ENCODE measurements around the gene HCN4. TPM values are rescaled to one million over a fixed set of nuclear protein-coding genes. Genes with fewer than 3 reads are reported as not detected.

Gene HCN4
- total RNA-seq, 2 experiments from 2014 or later, result not detected

DNA sequence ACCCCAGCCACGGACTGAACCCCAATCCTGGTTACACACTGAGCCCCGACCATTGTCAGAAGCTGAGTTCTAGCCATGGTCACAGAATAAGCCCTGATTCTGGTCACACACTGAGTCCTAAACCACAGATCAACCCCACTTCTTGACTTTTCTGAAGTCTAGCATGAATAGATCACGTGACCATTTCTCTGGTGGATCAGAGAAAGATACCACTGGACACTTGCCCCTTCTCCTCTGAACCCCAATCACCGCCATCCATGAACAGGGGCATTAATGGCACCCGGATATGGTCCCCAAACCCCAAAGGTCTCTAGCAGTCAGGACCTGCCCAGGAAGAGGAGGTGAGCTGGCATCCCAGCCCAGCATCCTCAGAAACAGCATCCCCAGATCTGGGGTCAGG, 9.1 kb downstream of the HCN4 start:
- Mint-ChIP-seq H3K36me3 (ENCODE audit: low read depth) (no peaks in the 10 kb centered on the region), H3K27me3 (peaks cover 18% of the 10 kb centered on the region)
- no peaks in the 10 kb centered on the region for H3K4me1 ChIP-seq (ENCODE audit: insufficient read depth, low read length)

DNA sequence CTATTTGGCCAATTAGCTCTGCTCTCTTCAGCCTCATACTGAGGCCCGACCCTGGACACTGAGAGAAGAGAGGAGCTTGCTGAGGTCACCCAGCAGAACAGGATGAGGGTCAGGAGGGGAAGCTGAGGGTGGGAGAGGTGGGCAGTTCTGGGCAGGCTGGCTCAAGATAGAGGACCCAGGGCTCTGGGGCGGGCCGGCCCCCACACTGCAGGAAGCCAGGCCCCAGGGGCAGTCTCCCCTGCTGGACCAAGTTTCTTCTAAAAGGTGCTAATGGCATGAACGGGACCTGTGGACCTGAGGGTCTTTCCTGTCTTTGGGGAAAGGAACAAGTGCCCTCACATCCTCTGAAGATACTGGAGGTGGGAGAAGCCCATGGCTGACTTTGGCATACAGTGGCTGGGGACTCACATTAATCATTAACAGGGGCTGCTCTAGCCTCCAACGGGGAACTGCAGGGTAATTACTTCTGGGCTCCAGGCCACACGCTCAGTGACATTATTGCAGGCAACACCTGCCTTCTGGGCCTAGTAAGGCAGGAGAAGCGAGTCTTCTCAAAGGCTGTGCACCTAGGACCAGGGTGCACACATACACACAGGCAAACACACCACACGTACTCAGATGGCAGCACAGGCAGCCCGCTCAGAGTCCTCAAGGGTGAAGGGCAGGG, 10.6 kb downstream of the HCN4 start:
- POLR2A ChIA-PET, result no interaction called here
- Mint-ChIP-seq H3K9me3 (no peaks in the 10 kb centered on the region), H3K27ac (no peak overlapping the region), H3K36me3 (ENCODE audit: low read depth) (no peaks in the 10 kb centered on the region), H3K27me3 (peaks cover 17% of the 10 kb centered on the region), H3K4me1 (ENCODE audit: low read depth) (no peaks in the 10 kb centered on the region), H3K4me3 (no peak overlapping the region)
- intact Hi-C loops (cut with DNase I, micrococcal nuclease), result no loop called here
- Histone ChIP-seq H3K4me1 (ENCODE audit: insufficient read depth, low read length) (no peaks in the 10 kb centered on the region), H3K9me3 (ENCODE audit: control insufficient read depth in 1 of 2, insufficient read depth in 1 of 2, low read length in 2 of 2) (peaks cover 0 to 9% of the 10 kb centered on the region in 2 experiments), H3K36me3 (ENCODE audit: insufficient read depth, low read length) (no peaks in the 10 kb centered on the region), H3K4me3 (ENCODE audit: low read length) (no peak overlapping the region), H3K27ac (ENCODE audit: low read depth in 1 of 2, low read length in 2 of 2) (no peak overlapping the region), H3K27me3 (ENCODE audit: control insufficient read depth in 1 of 2, insufficient read depth in 2 of 2, low read length in 2 of 2) (no peaks in the 10 kb centered on the region)
- CTCF ChIA-PET, result no interaction called here
- no peak for TF ChIP-seq CTCF (IDR thresholded peaks at IDR 0.05)
- ATAC-seq (ENCODE audit: poor library complexity) (no peak), DNase-seq (no peak)

More for the DNA sequence above, 9.1 kb downstream of the HCN4 start:
- Mint-ChIP-seq H3K4me3 (no peak overlapping the region), H3K27ac (no peak overlapping the region), H3K9me3 (no peaks in the 10 kb centered on the region), H3K4me1 (ENCODE audit: low read depth) (no peaks in the 10 kb centered on the region)
- ATAC-seq (ENCODE audit: poor library complexity), result no peak
- no peak overlapping the region for H3K27ac ChIP-seq (ENCODE audit: low read depth in 1 of 2, low read length in 2 of 2)
- ChIA-PET CTCF (no interaction called here), POLR2A (no interaction called here)
- no peaks in the 10 kb centered on the region for H3K36me3 ChIP-seq (ENCODE audit: insufficient read depth, low read length)
- no peak overlapping the region for H3K4me3 ChIP-seq (ENCODE audit: low read length)
- intact Hi-C loops (cut with DNase I, micrococcal nuclease), result no loop called here
- DNase-seq, result no peak
- H3K9me3 ChIP-seq (ENCODE audit: control insufficient read depth in 1 of 2, insufficient read depth in 1 of 2, low read length in 2 of 2), result peaks cover 0 to 13% of the 10 kb centered on the region in 2 experiments
- TF ChIP-seq CTCF (IDR thresholded peaks at IDR 0.05), result no peak
- no peaks in the 10 kb centered on the region for H3K27me3 ChIP-seq (ENCODE audit: control insufficient read depth in 1 of 2, insufficient read depth in 2 of 2, low read length in 2 of 2)

GRCh38 chr15:73355612-73356265, 13.0 kb downstream of the HCN4 start:
- Histone ChIP-seq H3K9me3 (ENCODE audit: control insufficient read depth in 1 of 2, insufficient read depth in 1 of 2, low read length in 2 of 2) (peaks cover 0 to 14% of the 10 kb centered on the region in 2 experiments), H3K4me3 (ENCODE audit: low read length) (no peak overlapping the region), H3K27ac (ENCODE audit: low read depth in 1 of 2, low read length in 2 of 2) (no peak overlapping the region), H3K36me3 (ENCODE audit: insufficient read depth, low read length) (no peaks in the 10 kb centered on the region), H3K27me3 (ENCODE audit: control insufficient read depth in 1 of 2, insufficient read depth in 2 of 2, low read length in 2 of 2) (no peaks in the 10 kb centered on the region), H3K4me1 (ENCODE audit: insufficient read depth, low read length) (no peaks in the 10 kb centered on the region)
- no peak for ATAC-seq (ENCODE audit: poor library complexity)
- H3K4me1 Mint-ChIP-seq (ENCODE audit: low read depth), result no peaks in the 10 kb centered on the region
- H3K9me3 Mint-ChIP-seq, result no peaks in the 10 kb centered on the region
- H3K36me3 Mint-ChIP-seq (ENCODE audit: low read depth), result no peaks in the 10 kb centered on the region
- H3K4me3 Mint-ChIP-seq, result no peak overlapping the region
- no peak for TF ChIP-seq CTCF (IDR thresholded peaks at IDR 0.05)
- ChIA-PET CTCF (no interaction called here), POLR2A (no interaction called here)
- DNase-seq, result no peak
- intact Hi-C loops (cut with DNase I, micrococcal nuclease), result no loop called here
- peaks cover 9% of the 10 kb centered on the region for H3K27me3 Mint-ChIP-seq
- no peak overlapping the region for H3K27ac Mint-ChIP-seq
